DND-41 (cell line): ENCODE data around the gene RGS2.

Experiments used
- ATAC-seq: fragments of 200-7000 bp; cut with Tn5 transposase; 3 replicates; pipeline ENCODE4 v1.9.1; 2021; ENCODE audit warnings: low read depth; ENCODE audit not compliant: insufficient read depth
- DNase-seq: peaks from one replicate; pipeline ENCODE4 v3.0.0-alpha.2; 2020
- H2AFZ ChIP-seq: 2 replicates; pipeline ENCODE4 v1.6.0; 2012; ENCODE audit warnings: low read depth, low read length
- H3K27ac ChIP-seq: 2 replicates; pipeline ENCODE4 v1.5.1; 2012; ENCODE audit warnings: low read length, inconsistent platforms
- H3K27me3 ChIP-seq: fragments of 200-600 bp; sonication (generic); 2 replicates; pipeline ENCODE4 v1.6.0; 2012; ENCODE audit warnings: low read length, mild to moderate bottlenecking, inconsistent platforms; ENCODE audit not compliant: insufficient read depth, poor library complexity
- H3K36me3 ChIP-seq: 2 replicates; pipeline ENCODE4 v1.5.1; 2012; ENCODE audit warnings: low read length, inconsistent platforms; ENCODE audit not compliant: insufficient read depth
- H3K4me1 ChIP-seq: 2 replicates; pipeline ENCODE4 v1.5.1; 2012; ENCODE audit warnings: mild to moderate bottlenecking, low read length; ENCODE audit not compliant: insufficient read depth
- H3K4me2 ChIP-seq: 2 replicates; pipeline ENCODE4 v1.6.0; 2012; ENCODE audit warnings: mild to moderate bottlenecking, moderate library complexity, low read length, inconsistent platforms; ENCODE audit not compliant: insufficient read depth
- H3K4me3 ChIP-seq, 2 experiments: fragments of 200-600 bp in 1 of 2; shearing (Covaris generic) in 1 of 2; 2 replicates each; pipeline ENCODE4 v1.5.1; 2012 to 2016; ENCODE audit warnings: inconsistent platforms in 2 of 2, low read length in 2 of 2, mild to moderate bottlenecking in 2 of 2, low read depth in 1 of 2, moderate library complexity in 1 of 2
- H3K79me2 ChIP-seq: 2 replicates; pipeline ENCODE4 v1.6.0; 2012; ENCODE audit warnings: low read length, inconsistent platforms; ENCODE audit not compliant: insufficient read depth
- H3K9ac ChIP-seq: 2 replicates; pipeline ENCODE4 v1.6.0; 2012; ENCODE audit warnings: low read depth, mild to moderate bottlenecking, inconsistent platforms, low read length, moderate library complexity
- H3K9me3 ChIP-seq: 2 replicates; pipeline ENCODE4 v1.5.1; 2012; ENCODE audit warnings: low read length, moderate library complexity, mild to moderate bottlenecking, inconsistent platforms; ENCODE audit not compliant: insufficient read depth, severe bottlenecking
- H4K20me1 ChIP-seq: 2 replicates; pipeline ENCODE4 v1.6.0; 2012; ENCODE audit warnings: low read length; ENCODE audit not compliant: insufficient read depth
- CTCF ChIP-seq: IDR thresholded peaks from 2 replicates; pipeline ENCODE4 v1.5.1; 2012; ENCODE audit warnings: borderline replicate concordance, low read length, moderate library complexity, mild to moderate bottlenecking; ENCODE audit not compliant: poor library complexity, severe bottlenecking; ENCODE audit errors: extremely low read depth
- EZH2 ChIP-seq: IDR thresholded peaks from 3 replicates; pipeline ENCODE4 v1.6.1; 2012; ENCODE audit warnings: borderline replicate concordance, low read depth, mild to moderate bottlenecking, moderate library complexity, low read length, inconsistent platforms; ENCODE audit not compliant: severe bottlenecking

Gene RGS2

DNA sequence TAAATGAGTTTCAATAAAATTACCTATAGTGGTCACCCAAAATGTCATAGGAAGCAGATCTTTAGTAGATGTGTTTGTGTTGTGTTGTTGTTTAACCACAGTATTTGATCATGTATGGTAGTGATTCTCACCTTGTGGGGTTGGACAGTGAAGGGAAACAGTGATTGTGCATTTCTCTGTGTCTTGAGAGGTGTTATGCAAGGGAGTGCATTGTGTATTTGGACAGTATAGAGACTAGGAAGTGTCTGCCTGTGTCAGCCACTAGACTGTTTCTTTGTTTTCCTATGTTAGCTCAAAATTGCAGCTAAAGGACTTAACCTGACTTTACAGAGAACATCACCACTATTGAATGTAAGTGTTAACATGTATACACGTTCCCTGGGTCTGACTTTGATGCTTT is 6.0 kb downstream of the RGS2 start:
- no peak overlapping the region for H3K4me3 ChIP-seq
- TF ChIP-seq EZH2 (no peak), CTCF (no peak)
- no peaks in the 10 kb centered on the region for H3K9me3 ChIP-seq
- DNase-seq = no peak
- no peak for ATAC-seq
- H3K27ac ChIP-seq = no peak overlapping the region
- no peaks in the 10 kb centered on the region for H3K4me1 ChIP-seq
- no peaks in the 10 kb centered on the region for H3K79me2 ChIP-seq
- H4K20me1 ChIP-seq = no peaks in the 10 kb centered on the region
- H3K9ac ChIP-seq = no peak overlapping the region
- H2AFZ ChIP-seq = no peak overlapping the region
- H3K36me3 ChIP-seq = no peaks in the 10 kb centered on the region
- no peak overlapping the region for H3K4me2 ChIP-seq
- no peaks in the 10 kb centered on the region for H3K27me3 ChIP-seq

DNA sequence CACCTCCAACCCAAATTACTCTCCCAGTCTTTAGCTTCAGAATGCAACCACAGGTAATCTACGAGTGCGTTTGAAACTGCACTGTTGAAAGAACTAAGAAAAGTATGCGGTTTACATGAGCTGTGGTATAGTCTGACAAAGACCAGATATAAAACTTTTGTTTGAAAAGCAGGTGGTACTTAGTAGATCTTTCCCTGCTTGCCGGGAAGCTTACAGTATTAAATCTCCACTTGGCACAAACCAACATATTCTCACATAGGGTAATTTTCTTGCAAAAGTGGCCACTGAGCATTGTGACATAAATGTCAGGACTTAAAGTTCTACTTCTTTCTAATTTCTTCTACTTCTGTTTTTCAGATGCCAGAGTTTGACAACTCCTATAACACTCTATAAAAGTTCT is 8.4 kb downstream of the RGS2 start:
- DNase-seq (no peak), ATAC-seq (no peak)
- Histone ChIP-seq H3K27me3 (no peaks in the 10 kb centered on the region), H2AFZ (no peak overlapping the region), H3K9me3 (no peaks in the 10 kb centered on the region), H3K27ac (no peak overlapping the region), H4K20me1 (no peaks in the 10 kb centered on the region), H3K4me3 (no peak overlapping the region), H3K4me1 (no peaks in the 10 kb centered on the region), H3K9ac (no peak overlapping the region), H3K36me3 (no peaks in the 10 kb centered on the region), H3K79me2 (no peaks in the 10 kb centered on the region), H3K4me2 (no peak overlapping the region)
- no peak for TF ChIP-seq CTCF
- no peak for TF ChIP-seq EZH2

- DNase-seq = no peak
- no peaks in the 10 kb centered on the region for H3K4me1 ChIP-seq
- H3K9me3 ChIP-seq = no peaks in the 10 kb centered on the region
- H3K4me2 ChIP-seq = no peak overlapping the region
- ATAC-seq = no peak
- no peaks in the 10 kb centered on the region for H3K79me2 ChIP-seq
- H3K36me3 ChIP-seq = no peaks in the 10 kb centered on the region
- no peak overlapping the region for H2AFZ ChIP-seq
- H3K9ac ChIP-seq = no peak overlapping the region
- no peaks in the 10 kb centered on the region for H3K27me3 ChIP-seq
- H3K4me3 ChIP-seq = no peak overlapping the region
- no peaks in the 10 kb centered on the region for H4K20me1 ChIP-seq
- H3K27ac ChIP-seq = no peak overlapping the region
- TF ChIP-seq CTCF = no peak
These were observed 12.5 kb downstream of the RGS2 start for GRCh38 chr1:192821296-192821695.

- no peak for TF ChIP-seq EZH2
- TF ChIP-seq CTCF = no peak
- ATAC-seq (no peak), DNase-seq (no peak)
- H3K36me3 ChIP-seq = no peaks in the 10 kb centered on the region
- H3K27me3 ChIP-seq = no peaks in the 10 kb centered on the region
- H3K4me2 ChIP-seq = no peak overlapping the region
- no peaks in the 10 kb centered on the region for H4K20me1 ChIP-seq
- no peak overlapping the region for H2AFZ ChIP-seq
- no peak overlapping the region for H3K9ac ChIP-seq
- H3K9me3 ChIP-seq = no peaks in the 10 kb centered on the region
- H3K27ac ChIP-seq = no peak overlapping the region
- no peaks in the 10 kb centered on the region for H3K4me1 ChIP-seq
- no peak overlapping the region for H3K4me3 ChIP-seq
- no peaks in the 10 kb centered on the region for H3K79me2 ChIP-seq
These were observed 15.7 kb downstream of the RGS2 start for GRCh38 chr1:192824511-192824910.
